HepG2 (cell line): Measurements from ENCODE around the gene HOXC9. TPM values are rescaled to one million over a fixed set of nuclear protein-coding genes. Genes with fewer than 3 reads are reported as not detected.

Experiments used
- ATAC-seq: fragments of 200-7000 bp; cut with Tn5 transposase; 3 replicates; pipeline ENCODE4 v1.9.1; 2020; ENCODE audit warnings: mild to moderate bottlenecking, moderate library complexity
- BruUV-seq: library from RNA; stranded (reverse); fragments of 400-500 nt; replicated peaks from 2 replicates; lab custom pipeline; 2021; lab: Mats Ljungman, UMichigan
- CTCF ChIA-PET: fragments of 300-600 bp; formaldehyde crosslinking; extraction: SDS; loops from one replicate; lab custom pipeline; 2021; ENCODE audit warnings: low total read pairs, inconsistent platforms, low intra/inter-chr PET ratio; lab: Yijun Ruan, JAX
- POLR2A ChIA-PET: fragments of 350-600 bp; sonication (Branson Sonifier 250); formaldehyde crosslinking; loops from one replicate; lab custom pipeline; 2020; ENCODE audit warnings: antibody characterized with exemption, inconsistent platforms; lab: Yijun Ruan, JAX
- DNase-seq: peaks from one replicate; pipeline ENCODE4 v3.0.0-alpha.2; 2015; ENCODE audit warnings: low spot score
- FAIRE-seq: peaks from 3 replicates; lab custom pipeline; 2011; peaks lifted over from hg19 to GRCh38; lab: Jason Lieb, UNC
- H2AFZ ChIP-seq: one replicate; pipeline ENCODE4 v1.6.1; 2011; ENCODE audit warnings: low read length, inconsistent platforms
- H3K27ac ChIP-seq: fragments of 300-600 bp; 3 replicates; pipeline ENCODE4 v1.8.0; 2011; ENCODE audit warnings: mixed run types, mild to moderate bottlenecking, mixed read lengths, low read length, inconsistent platforms; ENCODE audit not compliant: insufficient read depth; ENCODE audit errors: extremely low read length
- H3K27me3 ChIP-seq, 2 experiments: fragments of 200-600 bp in 1 of 2; 2 replicates in 1 of 2; 3 replicates in 1 of 2; pipeline versions ENCODE4 v1.6.0 to v1.8.0; 2011; ENCODE audit warnings: low read length in 2 of 2, mild to moderate bottlenecking in 2 of 2, moderate library complexity in 2 of 2, inconsistent platforms in 1 of 2; ENCODE audit not compliant: insufficient read depth in 2 of 2, control insufficient read depth in 1 of 2
- H3K36me3 ChIP-seq, 2 experiments: fragments of 200-600 bp in 1 of 2; replicated peaks in 1 of 2; 2 replicates in 1 of 2; 3 replicates in 1 of 2; pipeline versions ENCODE4 v1.5.1 to v1.8.0; 2011; ENCODE audit warnings: low read length in 2 of 2, inconsistent platforms in 1 of 2; ENCODE audit not compliant: insufficient read depth in 2 of 2, control insufficient read depth in 1 of 2
- H3K4me1 ChIP-seq: 2 replicates; pipeline ENCODE4 v1.5.1; 2012; ENCODE audit warnings: low read length, inconsistent platforms; ENCODE audit not compliant: insufficient read depth
- H3K4me2 ChIP-seq: 2 replicates; pipeline ENCODE4 v1.6.0; 2011; ENCODE audit warnings: low read depth, low read length, inconsistent platforms
- H3K4me3 ChIP-seq, 3 experiments: fragments of 200-600 bp in 1 of 3; sonication (generic), shearing (Covaris generic) in 1 of 3; replicated peaks in 1 of 3; 2 replicates each; pipeline ENCODE4 v1.5.1; 2011 to 2016; ENCODE audit warnings: low read length in 3 of 3, inconsistent platforms in 2 of 3, low read depth in 2 of 3, mild to moderate bottlenecking in 2 of 3, control low read depth in 1 of 3, mixed read lengths in 1 of 3; ENCODE audit not compliant: insufficient read depth in 1 of 3
- H3K79me2 ChIP-seq: one replicate; pipeline ENCODE4 v1.6.1; 2011; ENCODE audit warnings: low read length, inconsistent platforms; ENCODE audit not compliant: insufficient read depth
- H3K9ac ChIP-seq: 2 replicates; pipeline ENCODE4 v1.6.0; 2011; ENCODE audit warnings: mild to moderate bottlenecking, low read depth, low read length, inconsistent platforms; ENCODE audit not compliant: insufficient read depth
- H3K9me3 ChIP-seq: 2 replicates; pipeline ENCODE4 v1.5.1; 2012; ENCODE audit warnings: mild to moderate bottlenecking, low read length
- H4K20me1 ChIP-seq: 2 replicates; pipeline ENCODE4 v1.6.0; 2011; ENCODE audit warnings: inconsistent platforms, mild to moderate bottlenecking, low read length, moderate library complexity; ENCODE audit not compliant: insufficient read depth
- AFF4 ChIP-seq: sonication (generic); formaldehyde crosslinking; IDR thresholded peaks from 2 replicates; pipeline ENCODE4 v1.4.0; 2020; ENCODE audit warnings: missing genetic modification reagents
- ATM ChIP-seq: fragments of 450-650 bp; IDR thresholded peaks from 2 replicates; pipeline ENCODE4 v1.7.1; 2017; ENCODE audit warnings: mild to moderate bottlenecking, borderline replicate concordance
- HNRNPLL ChIP-seq: fragments of 200-400 bp; formaldehyde crosslinking; IDR thresholded peaks from 2 replicates; pipeline ENCODE4 v1.6.1; 2017; ENCODE audit warnings: mild to moderate bottlenecking, low read depth, low read length; ENCODE audit not compliant: poor library complexity, severe bottlenecking
- POLR2AphosphoS2 ChIP-seq: IDR thresholded peaks from 2 replicates; pipeline ENCODE4 v1.6.1; 2011; ENCODE audit warnings: low read depth, low read length, improper control_type of control experiment
- RFX5 ChIP-seq: IDR thresholded peaks from 2 replicates; pipeline ENCODE4 v1.6.1; 2011; ENCODE audit warnings: low read depth, low read length, improper control_type of control experiment
- U2AF1 ChIP-seq: fragments of 200-400 bp; formaldehyde crosslinking; optimal IDR thresholded peaks from 2 replicates; pipeline ENCODE3; 2017; ENCODE audit warnings: mild to moderate bottlenecking, low read depth, low read length
- ZNF12 ChIP-seq: sonication (generic); formaldehyde crosslinking; IDR thresholded peaks from 2 replicates; pipeline ENCODE4 v1.5.0; 2020; ENCODE audit warnings: missing genetic modification reagents
- ZNF547 ChIP-seq: sonication (generic); formaldehyde crosslinking; IDR thresholded peaks from 2 replicates; pipeline ENCODE4 v1.5.1; 2020; ENCODE audit warnings: mild to moderate bottlenecking, missing genetic modification reagents
- ZNF597 ChIP-seq: sonication (generic); formaldehyde crosslinking; IDR thresholded peaks from 2 replicates; pipeline ENCODE4 v1.5.0; 2020; ENCODE audit warnings: missing genetic modification reagents
- ZNF614 ChIP-seq: IDR thresholded peaks from 2 replicates; pipeline ENCODE4 v1.6.1; 2018; ENCODE audit warnings: missing biosample characterization, missing genetic modification reagents, inconsistent platforms, borderline replicate concordance
- WGBS: methylation state at CpG from one replicate; pipeline ENCODE4 v1.1.6; 2017; ENCODE audit warnings: low lambda C conversion rate; 5-methylcytosine and 5-hydroxymethylcytosine counted together
- in situ Hi-C: cut with HindIII; loops from 2 replicates; pipeline ENCODE4 v1.10.0; 2017; ENCODE audit warnings: low pct_unique_long_range_greater_than_20kb; ENCODE audit not compliant: extremely low pct_ligation_motif_present
- intact Hi-C: fragments of 100-400 bp; cut with micrococcal nuclease; formaldehyde crosslinking; loops from one replicate; pipeline ENCODE4 v1.10.0; 2022; ENCODE audit not compliant: unreplicated experiment
- polyA plus RNA-seq, 8 experiments: library from polyadenylated mRNA; depleted of rRNA in 3 of 8; stranded (reverse) in 7 of 8; unstranded in 1 of 8; fragments of >200 nt; fragmentation: Illumina TruSeq in 4 of 8; extraction: Trizol in 4 of 8; gene quantifications; 2 replicates each; pipeline versions ENCODE4 v1.2.1 to v1.2.3, GENCODE V29; 2011 to 2016; ENCODE audit warnings: low read depth in 4 of 8, missing spikeins in 1 of 8, mixed read lengths in 1 of 8; ENCODE audit not compliant: insufficient read depth in 1 of 8
- total RNA-seq, 5 experiments: library from RNA; depleted of rRNA; stranded (reverse); fragments of >200 nt; fragmentation: Illumina TruSeq; extraction: Trizol; gene quantifications; 2 replicates each; pipeline ENCODE4 v1.2.3, GENCODE V29; 2016; ENCODE audit warnings: low read depth in 1 of 5
- TF ChIP-seq, protein P1 (sequence below): sonication (generic); formaldehyde crosslinking; IDR thresholded peaks from 2 replicates; pipeline ENCODE4 v1.8.1; 2023; ENCODE audit warnings: missing genetic modification reagents, inconsistent platforms, borderline replicate concordance
- TF ChIP-seq, protein P2 (sequence below): sonication (generic); formaldehyde crosslinking; IDR thresholded peaks from 2 replicates; pipeline ENCODE4 v1.4.0; 2020; ENCODE audit warnings: missing genetic modification reagents

HOXC9 gene
- total and polyA plus RNA-seq, 2 of the 13 experiments (the other 11 are each of a cell fraction or from before 2014, with no cell fraction given), result 0.11 to 1.1 TPM

DNA sequence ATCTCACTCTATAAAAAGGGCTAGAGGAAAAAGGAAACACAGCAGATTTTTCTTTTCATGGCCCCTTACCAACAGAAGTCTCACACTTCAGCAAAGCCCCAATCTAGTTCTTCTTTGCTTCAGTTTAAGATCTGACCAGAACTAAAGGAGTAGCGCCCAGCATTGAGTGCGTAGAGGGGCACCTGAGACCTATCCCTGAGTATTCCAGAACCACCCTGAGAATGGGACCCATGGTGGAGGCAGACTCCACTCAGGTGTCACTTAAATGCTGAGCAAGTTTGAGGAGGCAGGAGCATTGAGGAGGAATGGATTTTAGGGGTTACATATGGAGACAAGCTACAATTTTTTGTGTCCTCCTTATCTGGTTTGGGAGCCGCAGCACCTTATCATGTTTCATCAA is 28.8 kb upstream of the HOXC9 start:
- no peak overlapping the region for H3K27ac ChIP-seq
- WGBS, result 59% methylated on average over 3 of the region's 3 CpGs
- intact Hi-C loops (no loop called here), in situ Hi-C loops (no loop called here)
- no peak for DNase-seq
- no peaks in the 10 kb centered on the region for H3K79me2 ChIP-seq
- ATAC-seq, result no peak
- no peak overlapping the region for H3K4me2 ChIP-seq
- no peak overlapping the region for H2AFZ ChIP-seq
- CTCF ChIA-PET, result no interaction called here
- H3K9me3 ChIP-seq, result no peaks in the 10 kb centered on the region
- peaks cover 17 to 95% of the 10 kb centered on the region in 2 experiments for H3K27me3 ChIP-seq
- 0 out of 2 replicates have a peak, but pooled peaks cover 2% of the 10 kb centered on the region for H4K20me1 ChIP-seq
- no peak overlapping the region for H3K4me3 ChIP-seq
- no peak overlapping the region for H3K9ac ChIP-seq
- no peak for FAIRE-seq
- peaks cover 12% of the 10 kb centered on the region; the same call in 1 of the 2 replicates for H3K4me1 ChIP-seq
- BruUV-seq, result no TSS peak
- TF ChIP-seq RFX5 (no peak), ZNF597 (no peak), ZNF614 (no peak), ZNF12 (CRISPR knock-in tag) (no peak), ZNF547 (CRISPR knock-in tag) (no peak)
- H3K36me3 ChIP-seq, result no peaks in the 10 kb centered on the region
- POLR2A ChIA-PET, result no interaction called here

DNA sequence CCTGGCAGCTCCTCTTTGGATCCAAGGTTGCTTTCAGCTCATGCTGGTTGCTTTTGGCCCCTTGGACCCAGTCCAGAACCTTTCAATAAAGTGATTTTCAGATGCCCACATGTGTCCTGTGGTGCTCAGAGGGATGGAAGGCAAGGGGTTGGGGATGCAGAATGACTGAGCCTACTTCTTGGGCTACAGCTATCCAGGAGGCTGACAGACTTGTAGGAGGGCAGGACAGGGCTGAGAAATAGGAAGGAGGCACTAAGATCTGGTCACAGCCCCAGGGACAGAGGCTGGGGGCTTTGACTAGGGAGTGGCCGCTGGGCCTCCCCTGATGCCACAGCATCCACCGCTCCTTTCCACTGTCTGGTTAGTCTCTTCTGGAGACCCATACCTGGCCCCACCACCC is 28.3 kb upstream of the HOXC9 start:
- POLR2A ChIA-PET, result no interaction called here
- no TSS peak for BruUV-seq
- TF ChIP-seq HNRNPLL (no peak), AFF4 (CRISPR knock-in tag) (no peak), U2AF1 (no peak), ATM (no peak), POLR2AphosphoS2 (no peak)
- TF ChIP-seq, protein P1, sequence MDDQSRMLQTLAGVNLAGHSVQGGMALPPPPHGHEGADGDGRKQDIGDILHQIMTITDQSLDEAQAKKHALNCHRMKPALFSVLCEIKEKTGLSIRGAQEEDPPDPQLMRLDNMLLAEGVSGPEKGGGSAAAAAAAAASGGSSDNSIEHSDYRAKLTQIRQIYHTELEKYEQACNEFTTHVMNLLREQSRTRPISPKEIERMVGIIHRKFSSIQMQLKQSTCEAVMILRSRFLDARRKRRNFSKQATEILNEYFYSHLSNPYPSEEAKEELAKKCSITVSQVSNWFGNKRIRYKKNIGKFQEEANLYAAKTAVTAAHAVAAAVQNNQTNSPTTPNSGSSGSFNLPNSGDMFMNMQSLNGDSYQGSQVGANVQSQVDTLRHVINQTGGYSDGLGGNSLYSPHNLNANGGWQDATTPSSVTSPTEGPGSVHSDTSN (CRISPR knock-in tag), result no peak
- TF ChIP-seq, protein P2, sequence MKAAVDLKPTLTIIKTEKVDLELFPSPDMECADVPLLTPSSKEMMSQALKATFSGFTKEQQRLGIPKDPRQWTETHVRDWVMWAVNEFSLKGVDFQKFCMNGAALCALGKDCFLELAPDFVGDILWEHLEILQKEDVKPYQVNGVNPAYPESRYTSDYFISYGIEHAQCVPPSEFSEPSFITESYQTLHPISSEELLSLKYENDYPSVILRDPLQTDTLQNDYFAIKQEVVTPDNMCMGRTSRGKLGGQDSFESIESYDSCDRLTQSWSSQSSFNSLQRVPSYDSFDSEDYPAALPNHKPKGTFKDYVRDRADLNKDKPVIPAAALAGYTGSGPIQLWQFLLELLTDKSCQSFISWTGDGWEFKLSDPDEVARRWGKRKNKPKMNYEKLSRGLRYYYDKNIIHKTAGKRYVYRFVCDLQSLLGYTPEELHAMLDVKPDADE (CRISPR knock-in tag), result no peak

More for the DNA sequence above, 28.3 kb upstream of the HOXC9 start:
- Histone ChIP-seq H3K4me2 (no peak overlapping the region), H3K36me3 (no peaks in the 10 kb centered on the region), H3K4me1 (peaks cover 12% of the 10 kb centered on the region; the same call in 1 of the 2 replicates), H3K79me2 (no peaks in the 10 kb centered on the region), H3K9ac (no peak overlapping the region), H2AFZ (no peak overlapping the region), H3K9me3 (no peaks in the 10 kb centered on the region), H4K20me1 (0 out of 2 replicates have a peak, but pooled peaks cover 2% of the 10 kb centered on the region), H3K4me3 (no peak overlapping the region), H3K27me3 (peaks cover 14 to 95% of the 10 kb centered on the region in 2 experiments), H3K27ac (no peak overlapping the region)
- WGBS, result no CpG with 5 or more reads among the region's 2 CpGs
- ATAC-seq (no peak), DNase-seq (no peak), FAIRE-seq (no peak)
- in situ Hi-C loops (no loop called here), intact Hi-C loops (no loop called here)
- CTCF ChIA-PET, result no interaction called here
